Amniotic epithelial cell (primary cell): ENCODE data around the gene PXYLP1.
A peak's percentile ranks its signal among the peaks of the same experiment; 100 is the strongest.

ENCODE experiments used
- DNase-seq: peaks from one replicate; pipeline ENCODE4 v3.0.0-alpha.2; 2010; ENCODE audit warnings: low read depth

Gene PXYLP1

GRCh38 chr3:141250342-141250741 lies 18.7 kb downstream of the PXYLP1 start:
- DNase-seq: no peak

GRCh38 chr3:141250828-141251227 lies 19.2 kb downstream of the PXYLP1 start:
- peak; percentile 58 for DNase-seq

- no peak for DNase-seq
These were observed 21.7 kb downstream of the PXYLP1 start for GRCh38 chr3:141253326-141253725.

- no peak for DNase-seq
These were observed 22.2 kb downstream of the PXYLP1 start for GRCh38 chr3:141253811-141254210.

- no peak for DNase-seq
These were observed 23.7 kb downstream of the PXYLP1 start for GRCh38 chr3:141255137-141255845.

- DNase-seq: peak; percentile 53
These were observed 24.2 kb downstream of the PXYLP1 start for GRCh38 chr3:141255846-141256261.

- no peak for DNase-seq
These were observed 25.2 kb downstream of the PXYLP1 start for GRCh38 chr3:141256820-141257219.

- no peak for DNase-seq
These were observed 26.3 kb downstream of the PXYLP1 start for GRCh38 chr3:141257961-141258360.

GRCh38 chr3:141258973-141259372 lies 27.3 kb downstream of the PXYLP1 start:
- DNase-seq: no peak

- no peak for DNase-seq
These were observed 28.4 kb downstream of the PXYLP1 start for GRCh38 chr3:141259821-141260629.

GRCh38 chr3:141260630-141260927 lies 29.0 kb downstream of the PXYLP1 start:
- no peak for DNase-seq

- no peak for DNase-seq
These were observed 30.1 kb downstream of the PXYLP1 start for GRCh38 chr3:141261472-141262307.

GRCh38 chr3:141262308-141262705 lies 30.7 kb downstream of the PXYLP1 start:
- DNase-seq: peak; percentile 63

GRCh38 chr3:141266186-141266585 lies 34.6 kb downstream of the PXYLP1 start:
- DNase-seq: no peak

- DNase-seq: no peak
These were observed 35.4 kb downstream of the PXYLP1 start for GRCh38 chr3:141266797-141267555.

- no peak for DNase-seq
These were observed 36.0 kb downstream of the PXYLP1 start for GRCh38 chr3:141267629-141268028.

GRCh38 chr3:141268306-141268705 lies 36.7 kb downstream of the PXYLP1 start:
- DNase-seq: no peak

- DNase-seq: no peak
These were observed 37.2 kb downstream of the PXYLP1 start for GRCh38 chr3:141268791-141269190.

- DNase-seq: no peak
These were observed 38.3 kb downstream of the PXYLP1 start for GRCh38 chr3:141269961-141270360.

GRCh38 chr3:141271279-141272030 lies 39.8 kb downstream of the PXYLP1 start:
- no peak for DNase-seq
